DOHH2 (cell line): Measurements from ENCODE around the gene KIF26B.

ENCODE experiments used
- H3F3A ChIP-seq: fragments of 200-600 bp; sonication (generic), shearing (Covaris generic); 2 replicates; pipeline ENCODE4 v1.6.0; 2016; ENCODE audit warnings: antibody characterized with exemption, mild to moderate bottlenecking; ENCODE audit not compliant: control insufficient read depth, insufficient read depth
- H3K27ac ChIP-seq: fragments of 200-600 bp; sonication (generic); 2 replicates; pipeline ENCODE4 v1.5.1; 2014; ENCODE audit warnings: low read depth, mild to moderate bottlenecking, low read length, moderate library complexity
- H3K27me3 ChIP-seq: fragments of 200-600 bp; sonication (generic); 2 replicates; pipeline ENCODE4 v1.6.1; 2014; ENCODE audit warnings: mild to moderate bottlenecking, low read length, mixed read lengths; ENCODE audit not compliant: control insufficient read depth
- H3K36me3 ChIP-seq: fragments of 200-600 bp; sonication (generic); 2 replicates; pipeline ENCODE4 v1.6.1; 2014; ENCODE audit warnings: mild to moderate bottlenecking, low read length, moderate library complexity, mixed read lengths; ENCODE audit not compliant: control insufficient read depth
- H3K4me1 ChIP-seq: fragments of 200-600 bp; sonication (generic); 2 replicates; pipeline ENCODE4 v1.6.1; 2014; ENCODE audit warnings: mild to moderate bottlenecking, low read length, mixed read lengths; ENCODE audit not compliant: control insufficient read depth
- H3K4me2 ChIP-seq: fragments of 200-600 bp; sonication (generic); 2 replicates; pipeline ENCODE4 v1.6.0; 2014; ENCODE audit warnings: mild to moderate bottlenecking, low read length, moderate library complexity
- H3K4me3 ChIP-seq: fragments of 200-600 bp; sonication (generic); 2 replicates; pipeline ENCODE4 v1.5.1; 2014; ENCODE audit warnings: mild to moderate bottlenecking, low read length, mixed read lengths
- H3K79me2 ChIP-seq: fragments of 200-600 bp; sonication (generic); 2 replicates; pipeline ENCODE4 v1.6.1; 2014; ENCODE audit warnings: mild to moderate bottlenecking, low read length, mixed read lengths; ENCODE audit not compliant: control insufficient read depth
- H3K9me2 ChIP-seq: fragments of 200-600 bp; sonication (generic); replicated peaks from 2 replicates; pipeline ENCODE4 v1.6.1; 2014; ENCODE audit warnings: mild to moderate bottlenecking, low read length, mixed read lengths; ENCODE audit not compliant: control insufficient read depth
- H3K9me3 ChIP-seq: fragments of 200-600 bp; sonication (generic); 2 replicates; pipeline ENCODE4 v1.6.1; 2014; ENCODE audit warnings: antibody characterized with exemption, low read length, mixed read lengths; ENCODE audit not compliant: control insufficient read depth, insufficient read depth
- H4K20me1 ChIP-seq: fragments of 200-600 bp; sonication (generic); 2 replicates; pipeline ENCODE4 v1.6.0; 2014; ENCODE audit warnings: low read depth, mild to moderate bottlenecking, antibody characterized with exemption, low read length, moderate library complexity; ENCODE audit not compliant: control insufficient read depth, insufficient read depth
- CTCF ChIP-seq: fragments of 200-600 bp; sonication (generic); IDR thresholded peaks from one replicate; pipeline ENCODE4 v1.5.1; 2014; ENCODE audit warnings: antibody characterized with exemption, mild to moderate bottlenecking, low read depth, low read length; ENCODE audit not compliant: poor library complexity, severe bottlenecking
- EZH2phosphoT487 ChIP-seq: fragments of 200-600 bp; sonication (generic); IDR thresholded peaks from 2 replicates; pipeline ENCODE4 v1.6.1; 2017; ENCODE audit warnings: borderline replicate concordance, mild to moderate bottlenecking, antibody characterized with exemption, low read length, moderate library complexity, mixed read lengths

KIF26B gene

GRCh38 chr1:245748240-245748639 lies 593.5 kb downstream of the KIF26B start:
- H3K9me3 ChIP-seq = no peaks in the 10 kb centered on the region
- no peak overlapping the region for H3K27ac ChIP-seq
- H4K20me1 ChIP-seq = no peaks in the 10 kb centered on the region
- H3K4me3 ChIP-seq = no peak overlapping the region
- no peaks in the 10 kb centered on the region for H3K9me2 ChIP-seq
- H3K27me3 ChIP-seq = no peaks in the 10 kb centered on the region
- TF ChIP-seq EZH2phosphoT487 (no peak), CTCF (no peak)
- no peaks in the 10 kb centered on the region for H3K36me3 ChIP-seq
- H3F3A ChIP-seq = no peaks in the 10 kb centered on the region
- no peaks in the 10 kb centered on the region for H3K4me1 ChIP-seq
- H3K79me2 ChIP-seq = no peaks in the 10 kb centered on the region
- no peak overlapping the region for H3K4me2 ChIP-seq

- Histone ChIP-seq H3K36me3 (no peaks in the 10 kb centered on the region), H3K79me2 (no peaks in the 10 kb centered on the region), H3K9me2 (no peaks in the 10 kb centered on the region), H3K4me1 (no peaks in the 10 kb centered on the region), H3K4me2 (no peak overlapping the region), H3K27me3 (no peaks in the 10 kb centered on the region), H3F3A (no peaks in the 10 kb centered on the region), H3K9me3 (no peaks in the 10 kb centered on the region), H3K4me3 (no peak overlapping the region), H4K20me1 (no peaks in the 10 kb centered on the region), H3K27ac (no peak overlapping the region)
- TF ChIP-seq CTCF (no peak), EZH2phosphoT487 (no peak)
Observed at GRCh38 chr1:245748646-245749045, 593.9 kb downstream of the KIF26B start.

GRCh38 chr1:245749053-245749452 lies 594.3 kb downstream of the KIF26B start:
- TF ChIP-seq CTCF (no peak), EZH2phosphoT487 (no peak)
- Histone ChIP-seq H3K4me2 (no peak overlapping the region), H4K20me1 (no peaks in the 10 kb centered on the region), H3K4me1 (no peaks in the 10 kb centered on the region), H3K4me3 (no peak overlapping the region), H3K36me3 (no peaks in the 10 kb centered on the region), H3K27ac (no peak overlapping the region), H3K79me2 (no peaks in the 10 kb centered on the region), H3K9me3 (no peaks in the 10 kb centered on the region), H3K27me3 (no peaks in the 10 kb centered on the region), H3K9me2 (no peaks in the 10 kb centered on the region), H3F3A (no peaks in the 10 kb centered on the region)

- H3K9me3 ChIP-seq = no peaks in the 10 kb centered on the region
- H3K27me3 ChIP-seq = no peaks in the 10 kb centered on the region
- no peak overlapping the region for H3K27ac ChIP-seq
- no peaks in the 10 kb centered on the region for H3K9me2 ChIP-seq
- no peaks in the 10 kb centered on the region for H3F3A ChIP-seq
- no peak for TF ChIP-seq CTCF
- TF ChIP-seq EZH2phosphoT487 = no peak
- no peaks in the 10 kb centered on the region for H4K20me1 ChIP-seq
- no peak overlapping the region for H3K4me2 ChIP-seq
- H3K79me2 ChIP-seq = no peaks in the 10 kb centered on the region
- peaks cover 7% of the 10 kb centered on the region for H3K4me1 ChIP-seq
- no peaks in the 10 kb centered on the region for H3K36me3 ChIP-seq
- no peak overlapping the region for H3K4me3 ChIP-seq
Observed at GRCh38 chr1:245750261-245750660, 595.5 kb downstream of the KIF26B start.
